HG03108 (cell line): ENCODE data around the gene NASP.

Source experiments
- ATAC-seq: cut with Tn5 transposase; IDR thresholded peaks from one replicate; pipeline ENCODE4 v1.9.1; 2021; ENCODE audit warnings: moderate library complexity; ENCODE audit not compliant: unreplicated experiment

NASP gene

DNA sequence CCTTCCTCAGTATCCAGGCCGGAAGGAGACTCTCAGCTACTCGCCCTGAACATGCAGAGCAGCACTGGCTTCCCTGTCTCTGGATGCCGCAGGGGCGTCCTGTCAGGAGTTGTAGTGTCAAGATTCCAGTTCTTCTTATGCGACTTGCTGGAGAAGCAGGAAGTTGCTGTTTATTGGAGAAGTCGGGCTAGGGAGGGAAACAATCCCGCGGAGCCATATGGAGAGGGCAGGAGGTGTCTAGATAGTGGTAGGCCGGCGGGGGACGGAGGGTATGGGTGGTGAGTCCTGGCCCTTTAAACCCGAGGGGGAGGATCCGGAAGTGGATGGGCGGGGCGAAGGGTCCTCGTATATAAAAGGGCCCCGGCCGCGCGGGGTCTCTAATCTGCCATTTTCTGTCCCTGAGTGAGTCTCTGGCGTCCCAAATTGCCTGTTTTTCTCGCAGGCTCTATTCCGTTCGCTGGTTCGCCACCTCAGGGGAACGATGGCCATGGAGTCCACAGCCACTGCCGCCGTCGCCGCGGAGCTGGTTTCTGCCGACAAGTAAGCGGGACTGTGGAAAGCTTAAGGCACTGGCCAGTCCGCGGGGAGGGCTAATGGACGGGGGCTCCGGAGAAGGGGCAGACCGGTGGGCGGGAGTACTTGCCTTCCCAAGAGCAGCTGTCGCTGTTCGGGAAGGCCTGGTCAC lies at the start of gene NASP:
Gene NASP, plus strand, starts transcription at position 376 of the 685 bp plus-strand sequence. Its CDS starts 106 bp downstream, at position 482.
- ATAC-seq, result peak; percentile 36

DNA sequence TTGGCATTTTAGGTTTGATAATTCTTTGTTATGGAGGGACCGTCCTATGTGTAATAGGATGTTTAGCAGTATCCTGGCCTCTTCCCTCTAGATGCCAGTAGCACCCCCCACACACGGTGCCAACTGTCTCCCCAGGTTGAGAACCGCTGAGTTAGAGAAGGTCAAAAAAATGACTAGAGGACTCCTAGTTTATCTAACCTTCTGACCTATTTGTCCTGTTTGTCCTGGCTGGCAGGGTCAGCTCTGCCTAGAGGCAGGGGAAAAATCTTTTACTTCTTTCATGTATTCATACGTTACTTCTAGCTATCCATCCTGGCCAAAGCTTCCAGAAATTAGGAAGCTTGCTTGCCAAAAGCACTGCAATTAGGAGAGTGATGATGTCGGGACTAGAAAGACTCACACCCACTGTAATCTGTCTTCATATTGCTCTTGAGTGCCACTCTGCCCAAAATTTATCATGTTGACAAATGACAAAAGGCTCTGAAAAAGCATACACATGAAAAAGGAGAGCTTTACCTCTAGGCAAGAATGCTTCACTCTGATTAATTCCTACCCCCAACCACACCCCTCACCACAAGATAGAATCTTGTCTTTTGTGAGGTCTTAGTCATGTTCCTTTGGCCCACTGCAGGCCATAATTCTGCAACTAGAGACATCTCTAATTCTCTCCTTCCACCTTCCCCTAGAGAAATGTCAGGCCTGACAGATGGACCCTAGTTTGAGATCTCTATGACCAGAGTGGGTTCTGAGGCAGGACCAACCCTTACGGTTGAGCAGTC lies 47.7 kb upstream of the NASP start:
- no peak for ATAC-seq

DNA sequence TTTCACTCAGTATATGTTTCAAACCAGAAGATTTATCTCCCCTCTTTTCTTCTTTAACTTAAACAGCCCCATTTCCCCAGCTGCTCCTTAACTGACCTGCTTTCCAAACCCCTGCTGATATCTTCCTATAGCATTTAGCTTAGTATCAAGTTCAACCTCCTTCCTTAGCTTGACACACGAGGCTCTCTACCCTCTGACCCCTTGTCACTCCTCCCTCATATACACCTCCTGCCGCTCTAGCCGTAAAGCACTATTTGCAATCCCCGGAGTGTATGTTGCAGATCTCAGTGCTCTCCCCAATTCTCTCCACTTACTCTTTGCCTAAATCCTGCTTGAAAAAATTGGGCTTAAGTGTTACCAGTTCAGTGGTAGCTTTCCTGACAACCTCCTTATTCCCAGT lies 47.0 kb upstream of the NASP start:
- ATAC-seq, result no peak

GRCh38 chr1:45541193-45541592 lies 42.6 kb upstream of the NASP start:
- no peak for ATAC-seq

DNA sequence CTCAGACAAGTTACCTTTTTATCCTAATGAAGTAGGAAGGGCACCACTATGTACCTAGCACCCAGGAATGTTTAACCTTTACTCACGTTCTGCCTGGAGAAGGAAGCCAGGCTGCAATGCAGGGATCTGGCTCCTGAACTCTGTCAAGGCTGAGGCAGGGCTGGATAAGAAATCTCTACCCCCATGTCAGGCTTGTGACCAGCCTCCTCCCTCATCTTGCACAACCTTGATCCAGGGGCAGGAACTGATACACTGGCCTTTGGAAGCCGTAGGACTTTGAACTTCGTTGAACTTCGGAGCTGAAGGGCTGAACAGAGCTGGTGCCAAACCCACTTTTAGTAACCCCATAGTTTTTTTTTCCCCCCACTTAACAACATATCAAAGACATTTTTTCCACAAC lies 41.2 kb upstream of the NASP start:
- no peak for ATAC-seq

GRCh38 chr1:45543581-45544417 lies 40.0 kb upstream of the NASP start:
- ATAC-seq, result no peak

DNA sequence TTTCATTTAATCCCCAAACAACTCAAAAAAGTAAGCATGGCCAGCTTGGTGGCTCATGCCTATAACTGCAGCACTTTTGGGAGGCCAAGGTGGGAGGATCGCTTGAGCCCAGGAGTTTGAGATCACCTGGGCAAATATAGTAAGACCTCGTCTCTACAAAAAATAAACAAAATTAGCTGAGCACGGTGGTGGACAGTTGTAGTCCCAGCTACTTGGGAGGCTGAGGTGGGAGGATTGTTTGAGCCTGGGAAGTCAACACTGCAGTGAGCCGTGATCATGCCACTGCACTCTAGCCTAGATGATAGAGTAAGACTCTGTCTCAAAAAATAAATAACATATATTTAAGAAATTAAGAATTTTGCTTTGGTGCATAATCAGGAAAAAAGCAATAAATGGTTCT lies 39.3 kb upstream of the NASP start:
- ATAC-seq, result no peak

GRCh38 chr1:45545019-45545493 lies 38.8 kb upstream of the NASP start:
- ATAC-seq, result peak; percentile 74

DNA sequence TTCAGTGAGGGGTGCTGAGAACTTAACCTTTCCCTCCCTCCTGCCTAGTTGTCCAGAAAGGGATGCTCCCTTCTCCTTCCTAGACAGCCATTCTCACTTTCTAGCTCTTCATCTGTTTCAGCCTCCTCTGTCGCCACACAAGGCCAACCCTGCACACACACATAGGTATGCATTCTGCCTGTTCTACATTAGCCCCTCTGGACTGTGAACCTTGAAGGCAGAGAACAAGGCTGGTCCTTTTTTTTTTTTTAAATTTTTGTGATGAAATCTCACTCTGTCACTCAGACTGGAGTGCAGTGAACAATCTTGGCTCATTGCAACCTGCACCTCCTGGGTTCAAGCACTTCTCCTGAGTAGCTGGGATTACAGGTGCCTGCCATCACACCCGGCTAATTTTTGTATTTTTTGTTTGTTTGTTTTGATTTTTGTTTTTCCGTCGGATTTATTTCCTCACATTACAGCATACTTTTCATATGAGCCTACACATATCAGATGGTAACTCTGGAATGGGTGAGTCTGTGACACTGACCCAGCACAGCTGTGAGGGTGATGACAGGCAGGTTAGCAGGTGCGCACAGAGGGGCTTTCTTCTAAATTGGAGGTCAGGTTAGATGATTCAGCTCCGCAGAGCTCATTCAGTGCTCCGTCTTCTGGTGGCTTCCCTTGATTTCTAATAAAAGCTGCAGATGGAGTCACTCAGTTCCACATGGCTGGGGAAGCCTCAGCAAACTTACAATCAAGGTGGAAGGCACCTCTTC lies 38.1 kb upstream of the NASP start:
- no peak for ATAC-seq

GRCh38 chr1:45550401-45551351 lies 33.2 kb upstream of the NASP start, which contains the start of gene AKR1A1:
AKR1A1 (plus strand) TSS chr1:45550826; CDS start chr1:45561795, 10,969 bp downstream.
- ATAC-seq, result peak; percentile 77

DNA sequence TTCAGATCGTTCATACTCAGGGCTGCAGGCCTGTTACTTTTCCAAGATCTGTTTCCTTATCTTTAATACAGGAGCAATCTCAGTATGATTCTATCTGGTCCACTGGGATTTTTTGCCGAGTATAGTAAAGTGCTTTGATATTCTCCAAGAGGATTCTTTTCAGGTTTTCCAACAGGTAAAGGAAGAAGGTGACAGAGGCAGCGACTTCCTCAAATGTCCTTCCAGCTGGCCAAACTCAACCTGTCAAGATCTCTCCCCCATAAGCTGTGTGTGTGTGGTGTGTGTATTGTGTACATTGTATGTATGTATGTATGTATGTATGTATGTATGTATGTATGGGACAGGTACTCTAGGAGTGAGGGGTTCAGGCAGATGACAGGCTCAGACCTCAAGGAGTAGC lies 32.2 kb upstream of the NASP start:
- ATAC-seq, result no peak

- no peak for ATAC-seq
These were observed 31.5 kb upstream of the NASP start for GRCh38 chr1:45552331-45552730.

DNA sequence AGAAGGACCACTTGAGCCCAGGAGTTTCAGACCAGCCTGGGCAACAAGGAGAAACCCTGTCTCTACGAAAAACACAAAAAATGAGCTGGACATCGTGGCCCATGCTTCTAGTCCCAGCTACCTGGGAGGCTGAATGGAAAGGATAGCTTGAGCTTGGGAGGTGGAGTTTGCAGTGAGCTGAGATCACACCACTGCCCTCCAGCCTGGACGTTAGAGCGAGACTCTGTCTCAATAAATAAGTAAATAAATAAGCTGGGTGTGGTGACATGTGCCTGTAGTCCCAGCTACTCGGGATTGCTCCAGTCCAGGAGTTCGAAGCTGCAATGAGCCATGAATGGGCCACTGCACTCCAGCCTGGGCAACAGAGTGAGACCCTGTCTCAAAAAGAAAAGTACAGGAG lies 29.6 kb upstream of the NASP start:
- ATAC-seq, result no peak

DNA sequence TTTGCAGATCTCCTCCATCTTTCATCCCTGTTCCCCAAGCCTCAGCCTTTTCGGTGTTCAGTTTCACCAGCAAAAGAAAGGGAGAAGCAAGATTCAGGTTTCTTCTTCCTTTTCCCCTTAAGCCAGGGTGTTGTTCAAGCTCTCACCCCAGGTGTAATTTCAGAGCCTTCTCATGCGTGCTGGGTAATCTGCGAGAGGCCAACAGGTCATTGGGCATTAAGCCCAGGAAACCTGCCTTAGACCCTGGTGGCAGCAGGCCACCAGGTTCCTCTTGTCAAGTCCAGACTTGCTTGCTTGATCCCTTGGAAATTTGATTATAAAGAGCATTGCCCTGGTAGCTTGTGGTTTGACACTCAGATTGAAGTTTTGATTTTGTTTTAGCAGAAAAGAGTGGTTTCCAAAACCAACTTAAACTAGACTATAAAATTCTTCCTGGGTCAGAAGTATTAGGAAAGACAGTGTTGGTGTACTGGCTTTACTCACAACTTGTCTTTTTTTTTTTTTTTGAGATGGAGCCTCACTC lies 26.4 kb upstream of the NASP start:
- ATAC-seq, result no peak

DNA sequence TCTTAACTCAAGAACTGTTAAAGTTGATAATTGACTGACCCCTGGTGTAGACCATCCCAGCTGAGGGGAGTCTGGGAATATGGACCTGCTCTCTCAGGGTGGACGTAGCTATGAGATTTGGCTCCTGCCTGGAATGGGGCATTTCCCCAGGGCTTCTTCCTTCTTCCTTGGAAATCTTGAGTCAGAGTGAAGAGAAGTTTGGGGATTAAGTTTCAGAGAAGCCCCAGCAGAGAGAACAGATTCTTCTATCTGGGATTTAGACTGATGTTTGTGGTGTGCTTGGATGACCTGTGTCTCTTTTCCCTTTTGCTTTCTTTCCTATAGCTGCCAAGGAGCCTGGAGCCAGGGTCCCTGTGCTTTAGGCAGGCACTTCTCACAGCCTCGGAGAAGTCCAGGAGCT lies 20.0 kb upstream of the NASP start:
- ATAC-seq, result no peak

DNA sequence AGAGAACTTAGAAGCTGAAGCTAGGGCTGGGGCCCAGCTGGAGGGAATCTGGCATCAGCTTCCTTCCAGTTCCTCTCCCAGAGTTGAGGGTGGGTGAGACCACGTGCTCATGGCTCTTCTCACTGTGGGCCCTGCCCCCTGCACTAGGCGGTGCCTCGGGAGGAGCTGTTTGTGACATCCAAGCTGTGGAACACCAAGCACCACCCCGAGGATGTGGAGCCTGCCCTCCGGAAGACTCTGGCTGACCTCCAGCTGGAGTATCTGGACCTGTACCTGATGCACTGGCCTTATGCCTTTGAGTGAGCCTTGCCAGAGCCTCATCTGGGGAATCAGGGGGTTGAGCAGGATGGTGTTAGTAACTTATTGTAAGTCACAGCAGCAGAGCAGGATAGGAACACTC lies 17.1 kb upstream of the NASP start:
- no peak for ATAC-seq

DNA sequence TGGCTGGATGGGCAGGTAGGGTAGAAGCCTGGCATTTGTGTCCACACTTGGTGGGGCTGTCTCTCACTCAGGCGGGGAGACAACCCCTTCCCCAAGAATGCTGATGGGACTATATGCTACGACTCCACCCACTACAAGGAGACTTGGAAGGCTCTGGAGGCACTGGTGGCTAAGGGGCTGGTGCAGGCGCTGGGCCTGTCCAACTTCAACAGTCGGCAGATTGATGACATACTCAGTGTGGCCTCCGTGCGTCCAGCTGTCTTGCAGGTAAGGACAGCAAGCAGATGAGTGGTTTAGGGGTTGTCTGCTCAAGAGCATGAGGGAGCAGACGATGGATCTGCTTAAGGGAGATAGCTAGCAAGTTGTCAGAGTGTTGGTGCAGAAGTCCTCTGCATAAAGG lies 15.9 kb upstream of the NASP start:
- ATAC-seq, result no peak

- no peak for ATAC-seq
These were observed 15.4 kb upstream of the NASP start for GRCh38 chr1:45568421-45568820.

DNA sequence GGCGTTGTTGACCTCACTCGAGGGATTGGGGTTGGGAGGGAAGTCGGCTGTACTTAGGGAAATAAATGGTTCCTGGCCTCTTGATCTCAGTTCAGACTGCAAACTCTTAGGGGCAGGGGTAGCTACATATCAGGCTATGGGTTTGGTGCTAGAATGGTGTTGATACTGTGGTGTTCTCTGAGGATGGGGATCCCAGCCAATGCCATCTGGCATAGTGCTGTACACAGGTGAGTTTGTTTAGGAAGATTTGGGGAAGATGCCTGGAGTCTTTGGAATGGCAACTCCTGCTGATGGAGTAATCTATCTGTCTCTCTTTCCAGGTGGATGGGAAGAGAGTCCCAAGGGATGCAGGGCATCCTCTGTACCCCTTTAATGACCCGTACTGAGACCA lies 14.3 kb upstream of the NASP start:
- no peak for ATAC-seq
